OCI-LY3 (cell line): Measurements from ENCODE around the gene C2CD2L.

Experiments
- H2AFZ ChIP-seq: fragments of 200-600, 300-600 bp; shearing (Covaris generic); 2 replicates; pipeline ENCODE4 v1.6.0; 2014; ENCODE audit warnings: antibody characterized with exemption, low read depth, low read length
- H3K27ac ChIP-seq: fragments of 200-600, 300-600 bp; sonication (generic); 2 replicates; pipeline ENCODE4 v1.5.1; 2014; ENCODE audit warnings: mild to moderate bottlenecking, low read length, moderate library complexity, mixed read lengths
- H3K27me3 ChIP-seq: fragments of 200-600, 300-600 bp; sonication (generic); 2 replicates; pipeline ENCODE4 v1.6.1; 2014; ENCODE audit warnings: low read depth, low read length, mixed read lengths
- H3K36me3 ChIP-seq: fragments of 200-600, 300-600 bp; sonication (generic); replicated peaks from 2 replicates; pipeline ENCODE3; 2014; ENCODE audit warnings: low read depth, low read length, mixed read lengths
- H3K4me1 ChIP-seq: fragments of 300-600, 200-600 bp; sonication (generic); 2 replicates; pipeline ENCODE4 v1.6.1; 2014; ENCODE audit warnings: low read length, mixed read lengths
- H3K4me2 ChIP-seq: fragments of 200-600, 300-600 bp; sonication (generic); 2 replicates; pipeline ENCODE4 v1.6.1; 2014; ENCODE audit warnings: low read length, mixed read lengths
- H3K4me3 ChIP-seq: fragments of 300-600, 200-600 bp; sonication (generic); 2 replicates; pipeline ENCODE4 v1.5.1; 2014; ENCODE audit warnings: antibody characterized with exemption, mild to moderate bottlenecking, low read length, moderate library complexity
- H3K79me2 ChIP-seq: fragments of 300-600, 200-600 bp; shearing (Covaris generic); 2 replicates; pipeline ENCODE4 v1.6.1; 2014; ENCODE audit warnings: mild to moderate bottlenecking, low read length, mixed read lengths
- H3K9ac ChIP-seq: fragments of 300-600, 200-600 bp; shearing (Covaris generic); 2 replicates; pipeline ENCODE4 v1.6.0; 2014; ENCODE audit warnings: mild to moderate bottlenecking, low read length, moderate library complexity
- H3K9me3 ChIP-seq: fragments of 200-600, 300-600 bp; shearing (Covaris generic); 2 replicates; pipeline ENCODE4 v1.6.1; 2014; ENCODE audit warnings: low read length, mixed read lengths; ENCODE audit not compliant: insufficient read depth
- H4K20me1 ChIP-seq: fragments of 200-600, 300-600 bp; sonication (generic); 2 replicates; pipeline ENCODE4 v1.6.1; 2016; ENCODE audit warnings: low read length, mixed read lengths; ENCODE audit not compliant: insufficient read depth
- CTCF ChIP-seq: fragments of 200-600, 300-600 bp; sonication (generic); IDR thresholded peaks from 2 replicates; pipeline ENCODE4 v1.5.1; 2014; ENCODE audit warnings: antibody characterized with exemption, low read length, low read depth
- EZH2phosphoT487 ChIP-seq: fragments of 200-600 bp; shearing (Covaris generic); IDR thresholded peaks from 2 replicates; pipeline ENCODE4 v1.6.1; 2018; ENCODE audit warnings: antibody characterized with exemption, mixed run types, low read depth

Gene C2CD2L

GRCh38 chr11:119103793-119104192 lies 3.4 kb upstream of the C2CD2L start:
- Histone ChIP-seq H3K4me3 (no peak overlapping the region), H3K4me2 (no peak overlapping the region), H3K27ac (no peak overlapping the region), H3K79me2 (peaks cover 37% of the 10 kb centered on the region), H3K9me3 (no peaks in the 10 kb centered on the region), H4K20me1 (no peaks in the 10 kb centered on the region), H3K4me1 (peaks cover 32% of the 10 kb centered on the region), H3K27me3 (no peaks in the 10 kb centered on the region), H3K36me3 (no peaks in the 10 kb centered on the region), H2AFZ (no peak overlapping the region), H3K9ac (no peak overlapping the region)
- TF ChIP-seq EZH2phosphoT487 (no peak), CTCF (no peak)

- peak overlapping the region; percentile 81 for H3K4me3 ChIP-seq
- no peak for TF ChIP-seq CTCF
- no peak for TF ChIP-seq EZH2phosphoT487
- H3K27me3 ChIP-seq = no peaks in the 10 kb centered on the region
- no peak overlapping the region for H2AFZ ChIP-seq
- H3K4me1 ChIP-seq = peaks cover 23% of the 10 kb centered on the region
- H3K4me2 ChIP-seq = peak overlapping the region; percentile 81
- H3K9ac ChIP-seq = peak overlapping the region; percentile 81
- no peaks in the 10 kb centered on the region for H4K20me1 ChIP-seq
- no peak overlapping the region for H3K27ac ChIP-seq
- H3K79me2 ChIP-seq = peaks cover 29% of the 10 kb centered on the region; the same call in 1 of the 2 replicates
- H3K36me3 ChIP-seq = peaks cover 6% of the 10 kb centered on the region
- H3K9me3 ChIP-seq = no peaks in the 10 kb centered on the region
These were observed 498 bp downstream of the C2CD2L start for GRCh38 chr11:119107538-119108145.

GRCh38 chr11:119108146-119108856 lies 1.2 kb downstream of the C2CD2L start:
- peak overlapping the region; percentile 81 for H3K4me2 ChIP-seq
- H3K4me3 ChIP-seq = peak overlapping the region; percentile 81
- H3K9me3 ChIP-seq = no peaks in the 10 kb centered on the region
- peak overlapping the region; percentile 81 for H3K9ac ChIP-seq
- no peak overlapping the region for H3K27ac ChIP-seq
- no peak overlapping the region for H2AFZ ChIP-seq
- H3K36me3 ChIP-seq = peaks cover 6% of the 10 kb centered on the region
- H3K27me3 ChIP-seq = no peaks in the 10 kb centered on the region
- peaks cover 19% of the 10 kb centered on the region for H3K4me1 ChIP-seq
- H3K79me2 ChIP-seq = peaks cover 26% of the 10 kb centered on the region; the same call in 1 of the 2 replicates
- no peaks in the 10 kb centered on the region for H4K20me1 ChIP-seq
- TF ChIP-seq EZH2phosphoT487 (no peak), CTCF (no peak)

- no peaks in the 10 kb centered on the region for H3K9me3 ChIP-seq
- peaks cover 19% of the 10 kb centered on the region for H3K4me1 ChIP-seq
- no peak overlapping the region for H3K27ac ChIP-seq
- TF ChIP-seq CTCF = no peak
- TF ChIP-seq EZH2phosphoT487 = no peak
- H3K9ac ChIP-seq = no peak overlapping the region
- H3K4me2 ChIP-seq = peak overlapping the region; percentile 81
- H3K27me3 ChIP-seq = no peaks in the 10 kb centered on the region
- no peak overlapping the region for H2AFZ ChIP-seq
- no peaks in the 10 kb centered on the region for H4K20me1 ChIP-seq
- H3K36me3 ChIP-seq = peaks cover 6% of the 10 kb centered on the region
- H3K79me2 ChIP-seq = peaks cover 26% of the 10 kb centered on the region; the same call in 1 of the 2 replicates
- peak overlapping the region; percentile 81 for H3K4me3 ChIP-seq
These were observed 1.7 kb downstream of the C2CD2L start for GRCh38 chr11:119108857-119109221.
